SK-N-SH (cell line): ENCODE results near the gene CFDP1.

Experiments
- POLR2AphosphoS5 ChIP-seq: IDR thresholded peaks from 2 replicates; pipeline ENCODE4 v1.6.1; 2012; ENCODE audit warnings: low read depth, low read length
- TEAD4 ChIP-seq: IDR thresholded peaks from 2 replicates; pipeline ENCODE4 v1.4.0; 2012; ENCODE audit warnings: mild to moderate bottlenecking, borderline replicate concordance; ENCODE audit not compliant: insufficient read depth
- TF ChIP-seq, protein P1 (sequence below): fragments of 200-600 bp; sonication (generic); IDR thresholded peaks from 2 replicates; pipeline ENCODE4 v1.6.1; 2017; ENCODE audit warnings: antibody characterized with exemption, mild to moderate bottlenecking, moderate library complexity

DNA sequence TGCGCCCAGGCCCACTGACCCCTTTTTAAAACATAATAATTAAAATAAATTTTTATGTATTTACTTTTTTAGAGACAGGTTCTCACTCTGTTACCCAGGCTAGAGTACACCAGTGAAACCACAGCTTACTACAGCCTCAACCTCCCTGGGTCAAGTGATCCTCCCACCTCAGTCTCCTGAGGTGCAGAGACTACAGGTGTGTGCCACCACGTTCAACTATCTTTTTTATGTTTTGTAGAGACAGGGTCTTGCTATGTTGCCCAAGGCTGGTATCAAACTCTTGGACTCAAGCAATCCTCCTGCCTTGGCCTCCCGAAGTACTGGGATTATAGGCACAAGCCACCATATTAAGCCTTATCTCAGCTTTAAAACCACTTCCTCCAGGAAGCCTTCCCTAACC, 125.8 kb downstream of the CFDP1 start:
- TF ChIP-seq POLR2AphosphoS5 (no peak), TEAD4 (no peak)
- TF ChIP-seq, protein P1, sequence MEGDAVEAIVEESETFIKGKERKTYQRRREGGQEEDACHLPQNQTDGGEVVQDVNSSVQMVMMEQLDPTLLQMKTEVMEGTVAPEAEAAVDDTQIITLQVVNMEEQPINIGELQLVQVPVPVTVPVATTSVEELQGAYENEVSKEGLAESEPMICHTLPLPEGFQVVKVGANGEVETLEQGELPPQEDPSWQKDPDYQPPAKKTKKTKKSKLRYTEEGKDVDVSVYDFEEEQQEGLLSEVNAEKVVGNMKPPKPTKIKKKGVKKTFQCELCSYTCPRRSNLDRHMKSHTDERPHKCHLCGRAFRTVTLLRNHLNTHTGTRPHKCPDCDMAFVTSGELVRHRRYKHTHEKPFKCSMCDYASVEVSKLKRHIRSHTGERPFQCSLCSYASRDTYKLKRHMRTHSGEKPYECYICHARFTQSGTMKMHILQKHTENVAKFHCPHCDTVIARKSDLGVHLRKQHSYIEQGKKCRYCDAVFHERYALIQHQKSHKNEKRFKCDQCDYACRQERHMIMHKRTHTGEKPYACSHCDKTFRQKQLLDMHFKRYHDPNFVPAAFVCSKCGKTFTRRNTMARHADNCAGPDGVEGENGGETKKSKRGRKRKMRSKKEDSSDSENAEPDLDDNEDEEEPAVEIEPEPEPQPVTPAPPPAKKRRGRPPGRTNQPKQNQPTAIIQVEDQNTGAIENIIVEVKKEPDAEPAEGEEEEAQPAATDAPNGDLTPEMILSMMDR, result no peak
